Lung (tissue), 16 donors: ENCODE results near the gene LSR. TPM values are rescaled to one million over a fixed set of nuclear protein-coding genes. Genes with fewer than 3 reads are reported as not detected.

ENCODE experiments used
- ATAC-seq: fragments of 200-7000 bp; cut with Tn5 transposase; one replicate; pipeline ENCODE4 v1.9.1; 2020; ENCODE audit warnings: moderate number of reproducible peaks; ENCODE audit not compliant: insufficient read depth, low FRiP score
- DNase-seq, 3 donors: peaks; one replicate each; pipeline ENCODE4 v3.0.0-alpha.2; 2013 to 2017
- H3K27ac ChIP-seq, 2 donors: one replicate each; pipeline ENCODE4 v1.5.1; 2013; ENCODE audit warnings: mild to moderate bottlenecking in 2 of 2, moderate library complexity in 2 of 2, control low read depth in 1 of 2, inconsistent platforms in 1 of 2, low read depth in 1 of 2, low read length in 1 of 2
- H3K27me3 ChIP-seq, 3 donors: one replicate each; pipeline ENCODE4 v1.5.1; 2013; ENCODE audit warnings: low read length in 2 of 3; ENCODE audit not compliant: control insufficient read depth in 3 of 3, insufficient read depth in 3 of 3
- H3K36me3 ChIP-seq, 4 donors: one replicate each; pipeline ENCODE4 v1.5.1; 2013; ENCODE audit warnings: low read length in 4 of 4, mild to moderate bottlenecking in 1 of 4, moderate library complexity in 1 of 4; ENCODE audit not compliant: control insufficient read depth in 4 of 4, insufficient read depth in 4 of 4
- H3K4me1 ChIP-seq, 5 donors: one replicate each; pipeline ENCODE4 v1.5.1; 2013; ENCODE audit warnings: low read length in 5 of 5, mild to moderate bottlenecking in 2 of 5, moderate library complexity in 1 of 5; ENCODE audit not compliant: control insufficient read depth in 5 of 5, insufficient read depth in 5 of 5
- H3K4me3 ChIP-seq: one replicate; pipeline ENCODE4 v1.5.1; 2013; ENCODE audit warnings: mild to moderate bottlenecking, control low read depth, moderate library complexity
- H3K9ac ChIP-seq, 2 donors: one replicate each; pipeline ENCODE4 v1.5.1; 2013; ENCODE audit warnings: low read length in 2 of 2, control low read depth in 1 of 2; ENCODE audit not compliant: insufficient read depth in 1 of 2
- H3K9me3 ChIP-seq, 4 donors: one replicate each; pipeline ENCODE4 v1.5.1; 2013; ENCODE audit warnings: low read length in 3 of 4, mild to moderate bottlenecking in 1 of 4, moderate library complexity in 1 of 4; ENCODE audit not compliant: control insufficient read depth in 4 of 4, insufficient read depth in 3 of 4
- WGBS, 2 donors: extraction: QIAGEN DNeasy Blood & Tissue Kit; methylation state at CpG; one replicate each; pipeline ENCODE4 v1.1.7; 2013; 5-methylcytosine and 5-hydroxymethylcytosine counted together
- long read RNA-seq, 5 donors: transcript quantifications; one replicate each; lab custom pipeline, GENCODE V29; 2026
- polyA plus RNA-seq, 2 donors: library from polyadenylated mRNA; stranded (reverse); fragments of 200-250 nt; gene quantifications; one replicate each; pipeline ENCODE4 v1.2.1, GENCODE V29; 2013
- total RNA-seq, 2 donors: library from RNA; depleted of rRNA in 1 of 2; stranded (reverse); fragments of >200 nt in 1 of 2; gene quantifications; one replicate each; pipeline ENCODE4 v1.2.1, GENCODE V29; 2014 to 2021
- TF ChIP-seq, protein P1 (sequence below): IDR thresholded peaks from 2 replicates; pipeline ENCODE4 v1.5.1; 2012; ENCODE audit warnings: mild to moderate bottlenecking; ENCODE audit errors: control extremely low read depth, extremely low read depth
- donor health status: control.
- donor health status: control.
- donor health status: Bipolar disorder and iron deficiency.
- donor health status: healthy.
- donor health status: DM: yes; HTN: yes; CAD: no.

LSR gene
- total RNA-seq (10 to 100 TPM; 30.8 to 82.0 TPM), polyA plus RNA-seq (10 to 100 TPM; 60.0 to 77.4 TPM)
- long read RNA-seq, donor 1, transcript LSR-202 (9 exons, 2,105 nt) = minor isoform, 6 of 55 reads
- long read RNA-seq, donor 1, transcript LSR-214 (10 exons, 2,274 nt) = minor isoform, 5 of 55 reads
- long read RNA-seq, donor 1, transcript LSR-203 (8 exons, 1,963 nt) = major isoform, 8 of 55 reads
- long read RNA-seq, donor 1, partial matches to known transcripts = 34 of 55 reads
- long read RNA-seq, donor 1, other reads (novel, unspliced or antisense) = 0 of 55 reads
- long read RNA-seq, donor 2, partial matches to known transcripts = 0 of 2 reads
- long read RNA-seq, donor 2, other reads (novel, unspliced or antisense) = 0 of 2 reads
- long read RNA-seq, donor 3, partial matches to known transcripts = 13 of 25 reads
- long read RNA-seq, donor 3, other reads (novel, unspliced or antisense) = 0 of 25 reads
- long read RNA-seq, donor 4, partial matches to known transcripts = 15 of 21 reads
- long read RNA-seq, donor 4, other reads (novel, unspliced or antisense) = 0 of 21 reads
- long read RNA-seq, donor 5, transcript LSR-203 (8 exons, 1,963 nt) = major isoform, 7 of 37 reads
- long read RNA-seq, donor 5, transcript LSR-202 (9 exons, 2,105 nt) = major isoform, 7 of 37 reads
- long read RNA-seq, donor 5, partial matches to known transcripts = 17 of 37 reads
- long read RNA-seq, donor 5, other reads (novel, unspliced or antisense) = 0 of 37 reads

DNA sequence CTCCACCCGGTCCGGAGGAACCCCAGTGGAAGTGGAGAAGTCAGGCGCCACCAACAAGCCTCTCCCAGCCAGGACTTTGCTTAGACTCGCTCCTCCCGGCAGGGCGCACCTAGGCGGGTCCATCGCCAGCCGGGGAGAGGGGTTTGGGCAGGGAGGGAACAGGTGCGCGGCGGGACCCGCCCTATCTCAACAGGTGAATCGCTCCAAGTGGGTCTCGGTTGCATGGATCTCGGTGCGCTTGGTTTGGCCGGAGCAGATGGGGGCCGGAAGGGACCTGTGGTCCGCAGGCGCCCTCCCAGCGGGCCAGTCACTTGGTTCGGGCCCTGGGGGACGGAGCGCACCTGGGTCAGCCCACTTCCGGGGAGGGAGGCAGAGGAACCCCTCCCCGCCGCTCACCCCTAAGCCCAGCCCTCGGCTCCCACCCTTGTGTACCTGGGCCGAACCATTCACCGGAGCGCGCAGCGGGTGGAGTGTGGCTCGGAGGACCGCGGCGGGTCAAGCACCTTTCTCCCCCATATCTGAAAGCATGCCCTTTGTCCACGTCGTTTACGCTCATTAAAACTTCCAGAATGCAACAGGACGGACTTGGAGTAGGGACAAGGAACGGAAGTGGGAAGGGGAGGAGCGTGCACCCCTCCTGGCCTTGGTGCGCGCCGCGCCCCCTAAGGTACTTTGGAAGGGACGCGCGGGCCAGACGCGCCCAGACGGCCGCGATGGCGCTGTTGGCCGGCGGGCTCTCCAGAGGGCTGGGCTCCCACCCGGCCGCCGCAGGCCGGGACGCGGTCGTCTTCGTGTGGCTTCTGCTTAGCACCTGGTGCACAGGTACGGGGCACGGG is at the start of gene LSR:
Gene LSR, plus strand, starts transcription at position 693 of the 836 bp plus-strand sequence. Its CDS starts 21 bp downstream, at position 714.
- 0 to 1% methylated on average over 68 to 69 of the region's 69 CpGs for WGBS, 2 donors
- Histone ChIP-seq H3K36me3 (peaks cover 0 to 6% (median 0%) of the 10 kb centered on the region in 4 donors), H3K9me3 (no peaks in the 10 kb centered on the region), H3K4me1 (peaks cover 0 to 6% (median 0%) of the 10 kb centered on the region in 5 donors), H3K9ac (peak within 1 kb of the TSS; percentile 60 to 62), H3K27me3 (peaks cover 0 to 24% (median 14%) of the 10 kb centered on the region in 3 donors), H3K4me3 (peak within 1 kb of the TSS; percentile 70), H3K27ac (peak within 1 kb of the TSS; percentile 59 to 94)
- DNase-seq = peak; percentile 70 to 86 (median 83)
- TF ChIP-seq, protein P1, sequence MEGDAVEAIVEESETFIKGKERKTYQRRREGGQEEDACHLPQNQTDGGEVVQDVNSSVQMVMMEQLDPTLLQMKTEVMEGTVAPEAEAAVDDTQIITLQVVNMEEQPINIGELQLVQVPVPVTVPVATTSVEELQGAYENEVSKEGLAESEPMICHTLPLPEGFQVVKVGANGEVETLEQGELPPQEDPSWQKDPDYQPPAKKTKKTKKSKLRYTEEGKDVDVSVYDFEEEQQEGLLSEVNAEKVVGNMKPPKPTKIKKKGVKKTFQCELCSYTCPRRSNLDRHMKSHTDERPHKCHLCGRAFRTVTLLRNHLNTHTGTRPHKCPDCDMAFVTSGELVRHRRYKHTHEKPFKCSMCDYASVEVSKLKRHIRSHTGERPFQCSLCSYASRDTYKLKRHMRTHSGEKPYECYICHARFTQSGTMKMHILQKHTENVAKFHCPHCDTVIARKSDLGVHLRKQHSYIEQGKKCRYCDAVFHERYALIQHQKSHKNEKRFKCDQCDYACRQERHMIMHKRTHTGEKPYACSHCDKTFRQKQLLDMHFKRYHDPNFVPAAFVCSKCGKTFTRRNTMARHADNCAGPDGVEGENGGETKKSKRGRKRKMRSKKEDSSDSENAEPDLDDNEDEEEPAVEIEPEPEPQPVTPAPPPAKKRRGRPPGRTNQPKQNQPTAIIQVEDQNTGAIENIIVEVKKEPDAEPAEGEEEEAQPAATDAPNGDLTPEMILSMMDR = no peak
- ATAC-seq = peak; percentile 90

- DNase-seq (no peak), ATAC-seq (no peak)
- TF ChIP-seq, protein P1 = no peak
- Histone ChIP-seq H3K9ac (no peak overlapping the region), H3K36me3 (no peaks in the 10 kb centered on the region), H3K27me3 (no peaks in the 10 kb centered on the region), H3K4me3 (no peak overlapping the region), H3K4me1 (peaks cover 0 to 5% (median 0%) of the 10 kb centered on the region in 5 donors), H3K27ac (no peak overlapping the region), H3K9me3 (no peaks in the 10 kb centered on the region)
- 64 to 65% methylated on average over 2 of the region's 2 CpGs for WGBS, 2 donors
Measured at GRCh38 chr19:35199481-35199880, 49.3 kb upstream of the LSR start.

DNA sequence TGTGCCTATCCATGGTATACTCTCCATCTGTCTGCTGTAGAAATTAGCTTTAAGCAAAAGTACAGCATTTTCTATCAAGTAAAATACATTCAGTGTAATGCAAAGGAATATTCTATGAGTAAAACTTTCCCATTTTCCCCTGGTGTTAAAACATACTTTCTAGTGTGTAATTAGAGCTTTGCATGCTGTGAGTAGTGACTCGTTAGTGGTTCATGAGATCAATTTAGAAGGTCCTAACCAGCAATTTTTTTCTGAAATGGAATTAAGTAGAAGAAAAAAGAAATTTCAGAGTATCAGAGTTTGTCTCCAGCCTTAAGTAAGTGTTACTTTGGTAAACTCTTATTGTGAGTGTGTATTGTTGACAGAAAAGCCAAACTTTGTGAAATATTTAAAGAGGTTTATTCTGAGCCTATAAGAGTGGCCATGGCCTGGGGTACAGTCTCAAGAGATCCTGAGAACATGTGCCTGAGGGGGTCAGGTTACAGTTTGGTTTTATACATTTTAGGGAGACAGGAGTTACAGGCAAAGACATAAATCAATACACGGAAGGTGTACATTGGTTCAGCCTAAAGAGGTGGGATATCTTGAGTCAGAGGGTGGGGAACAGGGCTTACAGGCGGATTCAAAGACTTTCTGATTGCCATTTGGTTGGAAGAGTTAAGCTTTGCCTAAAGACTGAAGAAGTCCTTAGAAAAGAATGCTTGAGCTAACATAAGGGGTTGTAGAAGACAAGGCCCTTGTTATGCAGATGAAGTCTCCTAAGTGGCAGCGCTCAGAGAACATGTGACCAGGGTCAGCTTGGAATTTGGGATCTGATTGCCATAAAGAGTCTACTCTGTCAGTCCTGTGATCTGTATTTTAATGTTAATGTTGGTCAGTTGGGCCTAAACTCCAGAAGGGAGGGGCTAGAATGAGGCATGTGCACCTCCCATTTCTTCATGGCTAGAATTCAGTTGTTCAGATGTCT is 45.8 kb upstream of the LSR start:
- DNase-seq (peak in 1 of 3 donors; percentile 20), ATAC-seq (no peak)
- Histone ChIP-seq H3K9me3 (no peaks in the 10 kb centered on the region), H3K27me3 (no peaks in the 10 kb centered on the region), H3K9ac (no peak overlapping the region), H3K36me3 (no peaks in the 10 kb centered on the region), H3K27ac (no peak overlapping the region), H3K4me3 (no peak overlapping the region), H3K4me1 (peaks cover 0 to 5% (median 0%) of the 10 kb centered on the region in 5 donors)
- WGBS, 2 donors = 77 to 83% methylated on average over 4 of the region's 4 CpGs
- TF ChIP-seq, protein P1 = no peak
